Stimulated activated CD8-positive, alpha-beta memory T cell treated with anti-CD3 and anti-CD28 coated beads, Interleukin-12 subunit alpha, Interleukin-12 subunit beta, amount 100 ng/mL, for 24 hours (primary cell): ENCODE data around the gene OR6B1.

Source experiments
- DNase-seq: peaks from one replicate; pipeline ENCODE4 v3.0.0-alpha.2; 2020; ENCODE audit errors: extremely low read depth

Gene OR6B1

DNA sequence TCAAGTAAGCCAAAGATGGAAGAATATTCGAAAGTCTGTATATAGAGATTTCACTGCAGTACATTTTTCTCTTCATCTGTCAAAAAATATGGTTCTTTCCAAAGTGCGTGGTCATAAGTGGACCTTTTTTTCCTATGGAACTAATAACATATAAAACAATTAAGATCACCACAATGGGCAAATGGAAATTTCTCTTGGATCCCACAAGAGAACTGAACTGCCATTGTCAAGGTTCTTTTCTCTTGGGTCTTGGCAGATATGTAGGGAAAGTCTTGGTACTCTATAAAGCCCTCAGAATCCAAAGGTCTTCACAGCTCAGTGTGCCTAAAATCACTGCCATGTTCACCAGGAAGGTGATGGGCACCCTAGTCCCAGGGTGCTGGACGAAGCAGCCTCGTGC is at the start of gene OR6B1:
Gene OR6B1, plus strand, starts transcription at position 301 of the 400 bp plus-strand sequence. CDS start 3,677 bp downstream, outside the sequence.
- DNase-seq: no peak

DNA sequence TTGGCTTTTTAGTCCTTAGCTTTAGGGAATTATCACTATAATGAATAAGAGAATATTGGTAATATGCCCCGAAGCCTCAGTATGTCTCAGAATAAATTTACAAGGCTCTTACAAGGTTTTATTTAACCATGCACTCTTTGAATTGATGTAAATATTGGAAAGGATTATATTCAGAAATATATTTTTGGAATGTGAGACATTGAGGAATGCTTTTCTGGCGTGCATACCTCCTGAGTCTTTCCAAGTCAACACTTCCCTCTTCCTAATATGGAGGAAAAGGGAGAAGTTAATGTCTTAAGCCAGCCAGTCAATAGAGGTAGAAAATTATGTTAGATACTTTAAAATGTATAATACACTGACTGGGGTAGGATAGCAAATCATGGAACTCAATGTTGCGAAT is 46.7 kb upstream of the OR6B1 start:
- DNase-seq: no peak

DNA sequence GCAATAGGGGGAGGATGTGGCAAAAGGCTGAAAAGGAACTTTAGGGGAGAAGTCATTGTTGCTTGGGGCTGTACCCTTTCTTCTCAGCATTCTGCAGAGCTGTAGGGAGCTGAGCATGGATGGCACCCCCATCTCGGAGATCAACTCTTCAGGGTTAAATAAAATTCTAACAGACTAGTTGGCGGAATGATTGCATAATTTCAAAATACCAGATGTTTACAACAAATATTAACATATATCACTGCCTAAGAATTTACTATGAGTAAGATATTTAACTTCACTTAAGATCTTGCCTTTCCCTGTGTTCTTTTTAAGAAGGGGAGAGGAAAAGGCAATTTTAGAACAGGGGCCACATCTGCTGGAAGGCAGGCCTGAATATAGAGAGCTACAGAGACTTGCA is 46.0 kb upstream of the OR6B1 start:
- no peak for DNase-seq

DNA sequence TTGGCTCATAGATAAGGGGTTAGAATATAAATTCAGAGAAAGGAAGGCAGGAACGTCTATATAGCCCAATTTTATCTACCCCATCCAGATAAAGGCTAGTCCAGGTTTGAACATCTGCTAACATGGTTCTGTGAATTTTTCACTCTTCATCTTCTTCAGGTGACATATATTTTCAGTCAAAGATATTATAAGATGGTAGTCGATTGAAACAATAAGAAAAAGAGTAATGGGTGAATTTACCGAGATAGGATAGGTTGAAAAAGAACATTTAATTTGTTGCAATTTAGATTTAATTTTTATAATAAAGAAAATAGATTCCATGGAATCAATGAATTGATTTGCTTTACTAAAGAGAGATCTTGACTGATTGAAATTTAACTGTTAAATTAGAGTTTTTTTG is 45.6 kb upstream of the OR6B1 start, which contains the start of gene OR2F1:
Gene OR2F1, plus strand, starts transcription at position 301 of the 400 bp plus-strand sequence. CDS start 5,127 bp downstream, outside the sequence.
- no peak for DNase-seq

DNA sequence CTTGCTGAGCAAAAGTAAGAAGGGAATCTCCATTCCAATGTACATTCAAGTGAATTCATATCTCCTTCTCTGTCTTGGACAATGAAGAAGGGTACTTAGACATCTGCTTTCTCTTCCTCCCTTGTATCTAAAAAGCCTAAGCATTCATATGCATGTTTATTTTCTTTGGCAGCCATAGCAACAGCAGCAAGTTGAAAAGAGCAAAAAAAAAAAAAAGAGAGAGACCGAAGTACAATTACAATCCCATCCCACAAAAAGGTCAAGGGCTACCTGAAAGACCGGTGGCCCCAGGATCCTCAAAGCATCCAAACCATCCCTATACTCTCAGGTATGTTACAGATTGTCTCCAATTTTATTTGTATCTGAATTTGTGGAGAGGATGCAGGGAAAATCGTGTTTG is 41.3 kb upstream of the OR6B1 start:
- DNase-seq: no peak

DNA sequence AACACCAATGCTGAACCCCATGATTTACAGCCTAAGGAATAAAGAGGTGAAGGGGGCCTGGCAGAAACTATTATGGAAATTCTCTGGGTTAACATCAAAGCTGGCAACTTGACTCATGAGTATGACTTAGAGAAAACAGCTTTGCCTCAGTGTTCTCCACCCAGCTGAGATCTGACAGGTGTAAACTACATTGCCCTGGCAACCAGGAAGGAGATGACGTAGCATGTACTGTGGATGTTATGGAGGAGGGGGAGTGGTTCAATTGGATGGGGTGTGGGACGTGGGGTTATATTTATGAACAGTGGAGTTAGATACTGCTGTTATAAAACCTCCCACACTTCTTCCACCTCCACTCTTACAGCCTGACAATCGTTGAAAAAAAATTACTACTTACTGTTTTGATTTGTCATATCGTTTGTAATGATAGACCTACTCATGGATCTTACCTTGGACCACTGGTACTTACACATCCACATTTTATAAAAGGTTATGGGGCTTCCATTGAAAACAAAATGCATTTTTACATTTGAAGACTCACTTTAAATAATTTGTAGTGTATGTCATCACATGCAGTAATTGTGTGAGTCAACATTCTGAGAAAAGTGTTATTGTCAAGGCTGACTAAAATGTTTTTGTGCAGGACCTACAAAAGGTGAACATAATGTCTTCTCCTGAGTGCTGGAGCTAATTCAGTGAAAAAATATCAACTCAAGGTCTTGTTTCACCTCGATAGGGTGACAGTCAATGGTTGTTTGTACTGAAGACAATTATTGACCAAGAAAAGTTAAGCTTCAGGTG is 39.1 kb upstream of the OR6B1 start:
- DNase-seq: no peak

DNA sequence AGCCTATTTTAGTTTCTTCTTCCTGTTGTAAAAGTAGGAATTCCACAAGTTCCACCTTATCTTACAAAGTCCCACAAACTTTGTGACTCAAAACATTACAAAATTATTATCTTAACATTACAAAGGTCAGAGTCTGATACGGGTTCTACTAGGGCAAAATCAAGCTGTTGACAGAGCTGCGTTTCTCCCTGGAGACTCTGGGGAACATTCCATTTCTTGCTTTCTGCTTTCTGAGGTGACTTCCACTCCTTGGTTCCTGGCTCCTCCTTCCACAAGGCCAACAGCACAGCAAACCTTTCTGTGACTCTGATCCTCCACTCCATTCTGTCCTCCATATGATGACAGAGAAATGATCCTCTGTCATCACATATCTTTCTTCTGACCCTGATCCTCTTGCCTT is 34.8 kb upstream of the OR6B1 start:
- DNase-seq: no peak

DNA sequence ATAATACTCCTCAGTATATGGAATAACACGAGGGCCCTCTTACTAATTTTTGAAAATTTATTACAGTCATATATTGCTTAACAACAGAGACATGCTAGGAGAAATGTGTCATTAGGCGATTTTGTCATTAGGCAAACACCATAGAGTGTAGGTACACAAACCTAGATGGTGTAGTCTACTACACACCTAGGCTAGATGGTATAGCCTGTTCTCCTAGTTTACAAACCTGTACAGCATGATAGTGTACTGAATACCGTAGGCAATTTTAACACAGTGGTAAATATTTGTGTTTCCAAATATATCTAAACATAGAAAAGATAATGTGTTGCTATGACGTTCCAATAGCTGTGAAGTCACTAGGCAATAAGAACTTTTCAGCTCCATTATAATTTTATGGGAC is 32.7 kb upstream of the OR6B1 start:
- DNase-seq: no peak

DNA sequence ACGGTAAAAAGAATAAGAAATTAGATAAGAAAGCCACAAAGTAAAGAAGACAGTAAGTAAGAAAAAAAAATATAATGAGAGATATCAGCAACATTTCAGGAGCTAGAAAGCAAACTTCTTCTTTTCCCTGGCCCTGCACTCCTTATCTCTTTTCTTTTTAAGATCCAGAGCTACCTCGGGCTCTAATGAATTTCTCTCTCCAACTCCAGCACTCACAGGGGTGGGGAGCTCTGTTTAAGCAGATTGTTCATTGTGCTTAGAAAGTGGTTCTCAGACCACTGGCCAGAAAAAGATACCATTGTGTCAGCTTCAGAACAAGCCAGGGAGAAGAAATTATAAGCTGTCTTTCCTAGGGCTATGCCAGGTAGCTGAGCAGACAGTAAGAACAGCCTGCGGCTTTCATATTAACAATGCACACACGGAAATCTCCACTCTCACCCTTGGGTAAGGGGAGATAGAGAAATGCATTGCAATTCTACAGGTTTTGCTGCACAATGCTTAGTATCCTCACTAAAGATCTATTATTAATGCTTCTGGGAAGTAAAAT is 26.2 kb upstream of the OR6B1 start:
- no peak for DNase-seq

DNA sequence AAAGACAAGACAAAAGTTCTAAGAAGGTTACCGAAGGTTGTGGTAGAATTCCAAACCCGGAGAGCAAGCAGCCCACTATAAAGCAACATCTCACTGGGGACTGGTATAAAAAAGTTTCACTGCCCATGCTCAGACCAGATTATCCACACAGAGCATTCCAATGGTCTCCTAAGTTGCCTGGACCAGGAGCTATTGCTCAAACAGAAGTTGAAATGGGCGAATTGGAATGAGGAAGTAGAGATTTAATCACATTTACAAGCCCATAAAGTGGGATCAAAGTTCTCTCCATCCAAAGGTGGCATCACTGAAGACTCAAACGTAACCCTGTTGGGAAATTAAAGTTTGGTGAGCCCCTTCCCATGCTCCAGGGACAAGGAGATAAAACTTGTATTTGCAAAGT is 25.7 kb upstream of the OR6B1 start:
- DNase-seq: no peak

DNA sequence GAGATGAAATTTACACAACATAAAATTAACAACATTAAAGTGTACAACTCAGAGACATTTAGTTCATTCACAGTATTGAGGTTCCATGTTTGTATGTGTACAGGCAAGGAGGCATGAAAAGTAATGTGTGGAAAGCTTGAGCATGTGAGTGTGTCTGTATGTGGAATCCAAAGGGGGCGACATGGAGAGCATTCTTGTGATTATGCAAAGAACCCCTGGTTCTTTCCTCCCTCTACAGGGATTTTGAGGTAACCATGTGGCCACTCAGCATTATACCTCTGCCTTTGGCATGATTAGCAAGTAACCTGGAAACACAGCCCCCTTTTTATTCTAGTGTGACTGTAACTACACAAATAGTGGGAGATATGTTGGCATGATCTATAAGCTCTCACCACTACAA is 24.5 kb upstream of the OR6B1 start:
- no peak for DNase-seq

DNA sequence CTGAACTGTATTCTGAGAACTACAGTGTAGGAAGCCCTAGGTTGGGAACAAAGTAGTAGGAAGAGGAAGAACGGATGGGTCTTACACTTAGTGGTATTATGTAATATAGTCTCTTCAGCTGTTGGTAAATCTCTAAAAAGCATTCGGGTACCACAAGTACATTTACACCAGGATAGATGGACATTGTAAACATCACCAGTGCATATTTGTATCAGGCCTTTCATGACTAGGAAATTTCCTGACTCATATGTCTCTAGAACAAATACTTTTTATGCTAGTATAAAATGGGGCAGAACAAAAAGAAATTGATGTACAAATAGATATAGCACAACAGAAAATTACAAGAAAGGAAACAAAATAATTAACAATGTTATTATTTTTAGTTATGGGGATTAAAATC is 21.5 kb upstream of the OR6B1 start:
- DNase-seq: no peak

DNA sequence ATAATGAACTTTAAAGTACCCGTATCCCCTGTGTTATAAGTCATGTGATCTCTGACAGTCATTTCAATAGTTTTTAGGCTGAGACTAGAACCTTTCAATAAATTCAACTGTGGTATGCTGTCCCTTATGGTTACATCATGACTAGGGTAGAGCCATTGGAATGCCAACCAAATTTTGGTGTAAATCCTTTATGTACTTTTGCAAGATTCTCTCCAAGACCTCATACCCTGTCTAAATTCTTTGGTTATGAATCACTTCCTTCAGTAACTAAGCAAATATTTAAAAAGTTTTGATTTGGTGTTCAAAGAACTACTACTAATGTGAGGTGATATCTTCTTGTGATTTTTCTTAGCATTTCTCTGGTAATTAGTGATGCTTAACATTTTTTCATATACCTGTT is 20.8 kb upstream of the OR6B1 start:
- no peak for DNase-seq

DNA sequence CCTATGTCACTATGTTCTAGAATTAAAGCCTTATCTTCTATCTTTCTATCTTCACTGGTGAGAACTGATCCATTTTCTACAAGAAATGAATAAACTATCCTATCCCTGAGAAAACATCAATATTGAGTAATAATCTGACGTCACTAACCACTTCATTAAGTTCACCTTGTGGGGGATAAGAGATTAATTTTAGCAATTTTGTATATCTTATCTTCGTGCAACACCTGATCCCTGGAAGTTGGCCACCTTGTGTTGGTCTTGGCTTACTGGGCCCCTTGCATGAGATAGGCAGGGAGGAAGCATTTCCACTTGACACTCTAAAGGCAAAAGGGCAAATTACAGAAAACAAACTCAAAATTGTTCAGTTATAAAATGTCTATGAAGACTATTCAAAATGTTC is 20.1 kb upstream of the OR6B1 start:
- no peak for DNase-seq

DNA sequence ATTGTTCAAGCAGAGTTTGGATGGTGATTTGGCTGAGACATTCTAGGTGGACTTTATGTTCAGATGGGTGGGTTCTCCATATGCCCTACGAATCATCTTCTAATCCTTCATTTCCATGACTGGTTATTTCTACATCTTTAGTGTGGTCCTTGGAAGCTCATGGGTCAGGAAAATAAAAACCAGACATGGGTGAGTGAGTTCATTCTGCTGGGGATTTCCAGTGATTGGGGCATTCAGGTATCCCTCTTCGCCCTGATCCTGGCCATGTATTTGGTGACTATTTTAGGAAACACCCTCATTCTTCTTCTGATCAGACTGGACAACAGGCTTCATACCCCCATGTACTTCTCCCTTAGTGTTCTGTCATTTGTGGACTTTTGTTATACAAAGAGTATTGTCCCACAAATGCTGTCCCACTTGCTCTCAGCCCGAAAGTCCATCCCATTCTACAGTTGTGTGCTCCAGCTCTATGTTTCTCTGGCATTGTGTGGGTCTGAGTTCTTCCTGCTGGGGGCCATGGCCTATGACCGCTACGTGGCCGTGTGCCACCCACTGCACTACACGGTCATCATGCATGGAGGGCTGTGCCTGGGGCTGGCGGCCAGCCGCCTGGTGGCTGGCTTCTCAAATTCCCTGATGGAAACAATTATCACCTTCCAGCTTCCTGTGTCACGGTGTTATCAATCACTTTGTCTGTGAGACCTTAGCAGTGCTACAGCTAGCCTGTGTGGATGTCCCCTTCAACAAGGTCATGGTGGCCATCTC is 19.2 kb upstream of the OR6B1 start:
- DNase-seq: no peak

DNA sequence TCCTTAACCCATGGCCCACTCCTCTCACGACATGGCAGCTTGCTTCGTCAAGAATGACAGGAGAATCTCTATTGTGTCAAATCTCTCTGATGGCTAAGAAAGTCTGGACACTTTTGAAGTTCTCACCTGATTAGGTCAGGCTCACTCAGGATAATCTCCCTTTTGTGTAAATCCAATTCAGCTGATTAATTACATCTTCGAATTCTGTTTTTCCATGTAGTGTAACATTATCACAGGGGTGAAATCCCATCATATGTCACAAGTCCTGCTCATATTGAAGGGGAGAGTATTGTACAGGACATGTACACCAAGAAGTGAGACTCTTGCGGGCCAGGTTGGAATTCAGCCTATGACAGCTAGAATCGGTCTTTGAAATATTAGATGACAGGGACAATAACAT is 16.2 kb upstream of the OR6B1 start:
- no peak for DNase-seq

DNA sequence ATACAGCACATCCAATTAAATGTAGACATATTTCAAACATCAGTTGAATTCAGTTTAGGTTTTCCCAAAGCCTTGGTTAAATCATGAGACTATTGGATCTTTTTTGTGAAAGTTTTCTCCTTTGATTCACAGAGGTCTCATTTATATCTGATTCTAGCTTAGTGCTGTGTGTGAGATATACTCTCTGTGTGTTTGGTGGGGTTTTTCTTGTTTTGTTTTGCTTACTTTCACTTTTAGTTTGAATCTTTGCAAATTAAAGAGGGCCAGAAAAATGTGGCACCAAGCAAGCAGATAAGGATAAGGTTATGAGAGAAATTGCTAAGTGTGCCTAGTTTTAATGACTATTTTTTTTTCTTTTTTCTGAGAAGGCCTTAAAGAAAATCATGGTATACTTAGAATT is 12.6 kb upstream of the OR6B1 start:
- DNase-seq: no peak

DNA sequence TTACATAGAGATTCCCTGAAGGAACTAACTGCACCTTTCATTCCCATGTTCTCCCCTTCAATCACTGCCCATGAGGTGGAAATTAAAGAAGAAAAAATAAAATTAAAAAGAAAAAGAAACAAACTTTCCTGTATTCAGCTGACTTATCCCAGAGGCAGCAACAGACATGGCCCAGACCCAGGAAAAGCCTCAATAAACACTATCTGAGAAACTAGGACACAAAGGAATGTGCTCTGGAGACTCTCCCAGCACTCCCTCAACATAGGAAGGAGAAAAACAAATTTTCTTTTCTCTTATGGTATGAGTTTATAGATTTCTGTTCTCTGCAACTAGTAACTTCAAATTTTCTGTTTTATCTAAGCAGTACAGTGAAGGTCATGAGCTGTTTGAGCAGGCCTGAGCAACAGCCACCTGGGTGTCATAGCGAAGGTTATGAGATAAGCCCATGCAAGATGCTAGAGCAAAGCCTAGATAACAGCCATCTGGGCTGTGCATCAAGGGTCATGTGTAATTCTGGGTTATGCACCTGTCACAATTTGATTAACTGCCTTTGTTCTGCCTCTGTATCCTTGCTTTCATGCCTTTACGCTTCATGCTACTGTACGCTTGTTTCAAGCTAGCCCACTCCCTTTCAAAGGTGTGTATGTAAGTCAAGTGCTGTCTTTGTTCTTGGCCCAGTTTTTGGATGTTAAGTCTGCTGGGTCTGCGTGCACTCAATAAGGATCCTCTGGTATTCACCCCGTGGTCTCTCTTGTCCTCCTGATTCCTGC is 11.0 kb upstream of the OR6B1 start:
- DNase-seq: no peak

DNA sequence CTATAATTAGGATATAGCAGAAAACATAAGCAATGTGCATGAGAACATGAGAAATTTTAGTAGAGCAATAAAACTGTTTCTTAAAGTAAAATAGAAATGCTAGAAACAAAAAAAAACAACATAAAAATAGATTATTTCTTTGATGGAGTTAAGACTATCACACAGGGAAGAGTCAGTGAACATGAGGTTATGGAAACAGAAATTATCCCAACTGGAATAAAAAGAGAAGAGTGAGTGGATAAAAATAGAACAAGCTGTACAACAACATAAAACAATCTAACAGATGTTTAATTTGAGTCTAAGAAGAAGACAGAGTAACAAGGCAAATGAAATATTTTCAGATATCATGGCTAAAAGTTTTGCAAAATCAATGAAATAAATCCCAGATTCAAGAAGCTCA is 7.5 kb upstream of the OR6B1 start:
- DNase-seq: no peak

DNA sequence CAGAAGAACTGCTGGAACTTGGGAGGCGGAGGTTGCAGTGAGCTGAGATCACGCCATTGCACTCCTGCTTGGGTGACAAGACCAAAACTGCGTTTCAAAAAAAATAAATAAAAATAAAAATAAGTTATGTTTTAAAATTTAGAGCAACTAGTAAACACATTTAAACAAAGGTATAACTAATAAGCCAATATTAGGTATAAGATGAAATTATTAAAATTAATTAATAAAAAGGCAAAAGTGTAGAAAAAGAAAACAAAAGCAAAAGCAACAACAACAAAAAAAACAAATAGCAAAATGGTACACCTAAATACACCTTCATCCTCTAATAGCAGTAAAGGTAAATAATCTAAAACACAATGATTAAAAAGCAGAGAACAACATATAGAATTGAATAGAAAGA is 6.2 kb upstream of the OR6B1 start:
- DNase-seq: no peak

DNA sequence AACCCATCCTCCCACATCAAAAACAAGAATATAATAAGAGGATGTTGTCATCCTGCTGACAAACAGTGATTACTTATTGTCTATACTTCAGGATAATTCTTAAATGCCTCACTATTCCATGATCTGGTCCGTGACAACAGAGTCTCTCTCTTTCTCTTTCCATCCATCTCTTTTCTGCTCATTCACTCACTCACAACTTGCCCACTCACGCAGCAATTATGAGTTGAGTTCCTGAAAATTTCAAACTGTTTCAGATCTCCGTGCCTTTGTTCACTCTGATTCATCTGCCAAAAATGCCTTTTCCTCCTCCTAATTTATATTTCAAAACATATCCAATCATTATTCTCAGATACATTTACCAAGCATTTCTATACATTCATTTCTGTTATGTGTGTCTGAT is 1.4 kb downstream of the OR6B1 start:
- DNase-seq: no peak

DNA sequence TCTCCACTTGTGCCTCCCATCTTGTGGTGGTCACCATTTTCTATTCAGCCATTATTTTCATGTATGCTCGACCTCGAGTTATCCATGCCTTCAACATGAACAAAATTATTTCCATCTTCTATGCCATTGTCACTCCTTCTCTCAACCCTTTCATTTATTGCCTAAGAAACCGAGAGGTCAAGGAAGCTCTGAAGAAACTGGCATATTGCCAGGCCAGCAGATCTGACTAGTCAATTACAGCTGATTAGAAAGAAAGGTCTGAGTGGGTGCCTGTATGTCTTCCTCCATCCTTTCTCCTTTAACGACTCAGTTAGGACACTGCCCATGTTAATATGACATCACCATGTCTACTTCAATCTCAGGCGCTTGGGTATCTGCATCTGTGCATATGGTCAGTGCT is 4.6 kb downstream of the OR6B1 start:
- no peak for DNase-seq
